ENCODE data around the gene TCEA2. TPM values are rescaled to one million over a fixed set of nuclear protein-coding genes. Genes with fewer than 3 reads are reported as not detected.

Gene TCEA2
- total RNA-seq, 3 donors from 2014 or later = 23.9 to 39.4 (median 26.6) TPM

DNA sequence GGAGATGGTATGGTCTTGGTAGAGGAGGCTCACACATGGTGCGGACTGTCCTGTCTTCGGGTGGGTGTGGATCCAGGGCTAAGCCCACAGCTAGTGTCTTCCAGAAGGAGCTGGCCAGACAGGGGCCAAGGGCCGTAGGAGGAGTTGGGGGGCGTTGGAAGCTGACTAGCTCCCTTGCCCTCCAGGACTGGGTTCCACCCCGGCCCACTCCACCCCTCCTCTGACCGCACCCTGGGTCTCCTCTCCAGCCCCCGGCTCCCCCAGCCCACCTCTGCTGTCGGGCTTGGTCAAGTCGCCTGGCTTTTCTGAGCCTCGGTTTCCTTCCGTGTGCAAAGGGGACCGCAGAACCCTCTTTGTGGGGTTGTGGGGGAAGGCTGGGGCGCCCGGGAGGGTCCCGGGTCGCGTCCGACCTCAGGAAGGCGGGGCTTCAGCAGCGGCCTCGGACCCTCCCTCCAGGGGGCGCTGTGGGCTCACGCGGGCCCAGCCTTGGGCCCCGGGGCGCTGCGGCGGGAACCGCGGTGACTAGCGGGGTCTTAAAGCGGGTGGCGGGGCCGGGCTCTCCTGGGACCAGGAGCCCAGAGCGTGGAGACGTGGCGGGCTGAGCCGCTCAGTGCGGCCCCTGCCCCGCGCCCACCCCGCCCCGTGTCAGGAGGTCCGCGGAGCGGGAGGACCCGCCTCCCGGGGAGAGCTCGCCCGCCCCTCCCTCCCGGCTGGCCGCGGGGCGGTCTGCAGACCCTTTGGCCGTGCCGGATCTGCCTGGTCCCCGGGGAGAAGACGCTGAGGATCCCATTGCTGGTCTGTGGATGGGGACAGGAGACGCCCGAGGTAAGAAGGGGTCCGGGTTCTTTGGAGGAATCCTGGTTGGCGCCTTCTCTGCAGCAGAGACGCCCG is 39.0 kb downstream of the TCEA2 start:
- Histone ChIP-seq H3K4me3 (peak overlapping the region; percentile 11 to 68 (median 47)), H3K9me3 (no peaks in the 10 kb centered on the region), H3K4me1 (no peaks in the 10 kb centered on the region), H3K27ac (no peak overlapping the region), H3K36me3 (no peaks in the 10 kb centered on the region), H3K27me3 (peaks cover 5 to 34% of the 10 kb centered on the region in 2 donors)
- no peak for DNase-seq (ENCODE audit: low spot score in 2 of 2)
- intact Hi-C loops (cut with DNase I; ENCODE audit: low total_unique reads) = no loop called here
- TF ChIP-seq, protein P1, sequence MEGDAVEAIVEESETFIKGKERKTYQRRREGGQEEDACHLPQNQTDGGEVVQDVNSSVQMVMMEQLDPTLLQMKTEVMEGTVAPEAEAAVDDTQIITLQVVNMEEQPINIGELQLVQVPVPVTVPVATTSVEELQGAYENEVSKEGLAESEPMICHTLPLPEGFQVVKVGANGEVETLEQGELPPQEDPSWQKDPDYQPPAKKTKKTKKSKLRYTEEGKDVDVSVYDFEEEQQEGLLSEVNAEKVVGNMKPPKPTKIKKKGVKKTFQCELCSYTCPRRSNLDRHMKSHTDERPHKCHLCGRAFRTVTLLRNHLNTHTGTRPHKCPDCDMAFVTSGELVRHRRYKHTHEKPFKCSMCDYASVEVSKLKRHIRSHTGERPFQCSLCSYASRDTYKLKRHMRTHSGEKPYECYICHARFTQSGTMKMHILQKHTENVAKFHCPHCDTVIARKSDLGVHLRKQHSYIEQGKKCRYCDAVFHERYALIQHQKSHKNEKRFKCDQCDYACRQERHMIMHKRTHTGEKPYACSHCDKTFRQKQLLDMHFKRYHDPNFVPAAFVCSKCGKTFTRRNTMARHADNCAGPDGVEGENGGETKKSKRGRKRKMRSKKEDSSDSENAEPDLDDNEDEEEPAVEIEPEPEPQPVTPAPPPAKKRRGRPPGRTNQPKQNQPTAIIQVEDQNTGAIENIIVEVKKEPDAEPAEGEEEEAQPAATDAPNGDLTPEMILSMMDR (IDR thresholded peaks at IDR 0.05) = peak in 2 of 3 donors; percentile 21 to 26
- TF ChIP-seq POLR2A (IDR thresholded peaks at IDR 0.05) = no peak

- TF ChIP-seq POLR2A (IDR thresholded peaks at IDR 0.05) (no peak), POLR2AphosphoS5 (IDR thresholded peaks at IDR 0.05) (no peak)
- TF ChIP-seq, protein P1 (IDR thresholded peaks at IDR 0.05) = no peak
- Histone ChIP-seq H3K27ac (no peak overlapping the region), H3K36me3 (no peaks in the 10 kb centered on the region), H3K9me3 (no peaks in the 10 kb centered on the region), H3K4me1 (no peaks in the 10 kb centered on the region), H3K27me3 (peaks cover 5 to 34% of the 10 kb centered on the region in 2 donors), H3K4me3 (peak overlapping the region in 2 of 3 donors; percentile 47 to 68)
- DNase-seq (ENCODE audit: low spot score in 2 of 2) = no peak
- intact Hi-C loops (cut with DNase I; ENCODE audit: low total_unique reads) = no loop called here
Measured at GRCh38 chr20:64102647-64103354, 39.8 kb downstream of the TCEA2 start.

GRCh38 chr20:64103871-64104666 is 41.1 kb downstream of the TCEA2 start:
- Histone ChIP-seq H3K4me1 (no peaks in the 10 kb centered on the region), H3K27ac (no peak overlapping the region), H3K4me3 (no peak overlapping the region), H3K36me3 (no peaks in the 10 kb centered on the region), H3K9me3 (no peaks in the 10 kb centered on the region), H3K27me3 (peaks cover 5 to 34% of the 10 kb centered on the region in 2 donors)
- TF ChIP-seq, protein P1 (IDR thresholded peaks at IDR 0.05) = no peak
- TF ChIP-seq POLR2A (IDR thresholded peaks at IDR 0.05) (no peak), POLR2AphosphoS5 (IDR thresholded peaks at IDR 0.05) (no peak)
- DNase-seq (ENCODE audit: low spot score in 2 of 2) = no peak
- intact Hi-C loops (cut with DNase I; ENCODE audit: low total_unique reads) = no loop called here

GRCh38 chr20:64104667-64105451 is 41.9 kb downstream of the TCEA2 start:
- no peak for TF ChIP-seq POLR2A (IDR thresholded peaks at IDR 0.05)
- TF ChIP-seq, protein P1 (IDR thresholded peaks at IDR 0.05) = no peak
- TF ChIP-seq POLR2AphosphoS5 (IDR thresholded peaks at IDR 0.05) = no peak
- Histone ChIP-seq H3K9me3 (no peaks in the 10 kb centered on the region), H3K4me1 (no peaks in the 10 kb centered on the region), H3K27me3 (peaks cover 5 to 37% of the 10 kb centered on the region in 2 donors), H3K4me3 (no peak overlapping the region), H3K36me3 (no peaks in the 10 kb centered on the region), H3K27ac (no peak overlapping the region)
- DNase-seq (ENCODE audit: low spot score in 2 of 2) = no peak
- intact Hi-C loops (cut with DNase I; ENCODE audit: low total_unique reads) = no loop called here
